Effector memory CD4-positive, alpha-beta T cell (primary cell): ENCODE data around the gene PHF1.

Experiments used
- DNase-seq, 3 donors: peaks; one replicate each; pipeline ENCODE4 v3.0.0-alpha.2; 2020
- H3K27ac ChIP-seq: 2 replicates; pipeline ENCODE4 v1.7.0; 2013; ENCODE audit warnings: mild to moderate bottlenecking, low read length, moderate library complexity; ENCODE audit not compliant: insufficient read depth, poor library complexity, severe bottlenecking
- H3K27me3 ChIP-seq: replicated peaks from 2 replicates; pipeline ENCODE4 v1.7.0; 2013; ENCODE audit warnings: mild to moderate bottlenecking, low read length; ENCODE audit not compliant: insufficient read depth, control insufficient read depth, poor library complexity, severe bottlenecking
- H3K36me3 ChIP-seq: 2 replicates; pipeline ENCODE4 v1.7.0; 2013; ENCODE audit warnings: mild to moderate bottlenecking, low read length, moderate library complexity; ENCODE audit not compliant: control insufficient read depth, insufficient read depth
- H3K4me1 ChIP-seq: 2 replicates; pipeline ENCODE4 v1.7.0; 2013; ENCODE audit warnings: low read length, mild to moderate bottlenecking; ENCODE audit not compliant: control insufficient read depth, insufficient read depth, poor library complexity, severe bottlenecking
- H3K4me3 ChIP-seq: 2 replicates; pipeline ENCODE4 v1.7.0; 2013; ENCODE audit warnings: low read length, low read depth, mild to moderate bottlenecking; ENCODE audit not compliant: insufficient read depth, poor library complexity, severe bottlenecking
- H3K9me3 ChIP-seq: 2 replicates; pipeline ENCODE4 v1.7.0; 2013; ENCODE audit warnings: mild to moderate bottlenecking, low read length, moderate library complexity; ENCODE audit not compliant: control insufficient read depth

PHF1 gene

GRCh38 chr6:33425668-33426577 lies 15.1 kb downstream of the PHF1 start:
- no peaks in the 10 kb centered on the region for H3K9me3 ChIP-seq
- H3K27me3 ChIP-seq = no peaks in the 10 kb centered on the region
- H3K4me1 ChIP-seq = peaks cover 42% of the 10 kb centered on the region
- H3K27ac ChIP-seq = peak overlapping the region; percentile 89
- no peaks in the 10 kb centered on the region for H3K36me3 ChIP-seq
- peak; percentile 76 to 82 (median 79) for DNase-seq
- H3K4me3 ChIP-seq = peak overlapping the region; percentile 53

GRCh38 chr6:33426590-33427511 lies 16.0 kb downstream of the PHF1 start:
- Histone ChIP-seq H3K4me1 (peaks cover 51% of the 10 kb centered on the region), H3K9me3 (no peaks in the 10 kb centered on the region), H3K27me3 (no peaks in the 10 kb centered on the region), H3K4me3 (peak overlapping the region; percentile 57), H3K27ac (peak overlapping the region; percentile 89), H3K36me3 (no peaks in the 10 kb centered on the region)
- DNase-seq = peak; percentile 45 to 51 (median 48)

- Histone ChIP-seq H3K9me3 (no peaks in the 10 kb centered on the region), H3K27me3 (no peaks in the 10 kb centered on the region), H3K36me3 (no peaks in the 10 kb centered on the region), H3K4me1 (peaks cover 55% of the 10 kb centered on the region), H3K27ac (peak overlapping the region; percentile 89), H3K4me3 (peak overlapping the region; percentile 57)
- DNase-seq = peak; percentile 56 to 59 (median 57)
These were observed 16.9 kb downstream of the PHF1 start for GRCh38 chr6:33427585-33428223.

GRCh38 chr6:33428224-33428965 lies 17.6 kb downstream of the PHF1 start:
- peak overlapping the region; percentile 46 for H3K4me3 ChIP-seq
- no peaks in the 10 kb centered on the region for H3K9me3 ChIP-seq
- H3K27me3 ChIP-seq = no peaks in the 10 kb centered on the region
- no peak for DNase-seq
- peaks cover 55% of the 10 kb centered on the region for H3K4me1 ChIP-seq
- H3K27ac ChIP-seq = peak overlapping the region; percentile 89
- no peaks in the 10 kb centered on the region for H3K36me3 ChIP-seq

- no peak for DNase-seq
- peak overlapping the region; percentile 46 for H3K4me3 ChIP-seq
- H3K9me3 ChIP-seq = no peaks in the 10 kb centered on the region
- H3K36me3 ChIP-seq = no peaks in the 10 kb centered on the region
- peak overlapping the region; percentile 89 for H3K27ac ChIP-seq
- no peaks in the 10 kb centered on the region for H3K27me3 ChIP-seq
- H3K4me1 ChIP-seq = peaks cover 55% of the 10 kb centered on the region
These were observed 18.3 kb downstream of the PHF1 start for GRCh38 chr6:33428966-33429749.

GRCh38 chr6:33429750-33430052 lies 18.9 kb downstream of the PHF1 start:
- Histone ChIP-seq H3K4me3 (peak overlapping the region; percentile 14), H3K27ac (peak overlapping the region; percentile 89), H3K9me3 (no peaks in the 10 kb centered on the region), H3K4me1 (peaks cover 55% of the 10 kb centered on the region), H3K27me3 (no peaks in the 10 kb centered on the region), H3K36me3 (no peaks in the 10 kb centered on the region)
- DNase-seq = no peak

GRCh38 chr6:33430334-33430733 lies 19.5 kb downstream of the PHF1 start:
- H3K4me1 ChIP-seq = peaks cover 48% of the 10 kb centered on the region
- H3K4me3 ChIP-seq = no peak overlapping the region
- peaks cover 4% of the 10 kb centered on the region for H3K36me3 ChIP-seq
- no peaks in the 10 kb centered on the region for H3K27me3 ChIP-seq
- no peak for DNase-seq
- no peaks in the 10 kb centered on the region for H3K9me3 ChIP-seq
- H3K27ac ChIP-seq = peak overlapping the region; percentile 89

GRCh38 chr6:33430991-33431879 lies 20.4 kb downstream of the PHF1 start:
- no peaks in the 10 kb centered on the region for H3K27me3 ChIP-seq
- peak overlapping the region; percentile 46 for H3K4me3 ChIP-seq
- H3K4me1 ChIP-seq = peaks cover 46% of the 10 kb centered on the region
- peaks cover 13% of the 10 kb centered on the region for H3K36me3 ChIP-seq
- H3K9me3 ChIP-seq = no peaks in the 10 kb centered on the region
- peak overlapping the region; percentile 89 for H3K27ac ChIP-seq
- peak; percentile 68 to 76 (median 73) for DNase-seq
